Measurements from ENCODE around the gene AKIRIN2. TPM values are rescaled to one million over a fixed set of nuclear protein-coding genes. Genes with fewer than 3 reads are reported as not detected.
"Not testable (repeated sequence)": the region's sequence is repeated elsewhere in the genome, so short reads cannot be mapped to it uniquely, and the experiment has no call there.

Gene AKIRIN2
- total and polyA plus RNA-seq, 7 experiments from 2014 or later: 28.8 to 197 (median 54.6) TPM

GRCh38 chr6:87700397-87701343 is 1.4 kb downstream of the AKIRIN2 start:
- Histone ChIP-seq H3K36me3 (ENCODE audit: control insufficient read depth in 2 of 3, insufficient read depth in 3 of 3, low read length in 3 of 3) (peaks cover 0 to 9% (median 3%) of the 10 kb centered on the region in 3 experiments), H3K9me3 (ENCODE audit: control insufficient read depth in 2 of 3, low read length in 3 of 3) (no peaks in the 10 kb centered on the region), H3K4me1 (ENCODE audit: control insufficient read depth in 2 of 2, insufficient read depth in 2 of 2, low read length in 2 of 2) (peaks cover 6 to 18% of the 10 kb centered on the region in 2 donors), H3K27ac (ENCODE audit: low read depth, low read length) (peak overlapping the region; percentile 93), H3K4me3 (ENCODE audit: low read length) (peak overlapping the region; percentile 80), H3K27me3 (ENCODE audit: control insufficient read depth in 2 of 2, insufficient read depth in 2 of 2, low read length in 2 of 2) (no peaks in the 10 kb centered on the region)
- H3K27ac Mint-ChIP-seq: peak overlapping the region; percentile 89 to 97 (median 94)
- H3K4me1 Mint-ChIP-seq: peaks cover 32 to 52% (median 47%) of the 10 kb centered on the region in 7 donors
- peak in 3 of 9 donors; percentile 11 to 20 (median 12) for DNase-seq
- H3K27me3 Mint-ChIP-seq: no peaks in the 10 kb centered on the region
- H3K9me3 Mint-ChIP-seq: no peaks in the 10 kb centered on the region
- peak overlapping the region; percentile 92 to 98 (median 96) for H3K4me3 Mint-ChIP-seq
- peak; percentile 9 for ATAC-seq
- H3K36me3 Mint-ChIP-seq: peaks cover 0 to 16% (median 0%) of the 10 kb centered on the region in 5 donors
- intact Hi-C loops (cut with micrococcal nuclease): loop anchor here (1.0 to 10.0 kb wide), 9 partner anchors 8 to 1652 kb away; partner anchors contain the start of genes CFAP206 (in 1 of the 2) and UBE2J1 (in 1 of the 2)
- POLR2A ChIA-PET: interaction anchor here (0.6 to 2.8 kb wide), 9 partner anchors 10 to 1380 kb away, joined by 3 to 44 read pairs (median 3); partner anchors contain the start of genes ORC3, PNRC1, RARS2 and SLC35A1
- CTCF ChIA-PET: interaction anchor here (0.5 to 0.6 kb wide), 3 partner anchors 34 to 60 kb away, joined by 3 read pairs; no protein-coding TSS in a partner anchor

- CTCF ChIA-PET: interaction anchor here (0.6 kb wide), 2 partner anchors 42 to 59 kb away, joined by 3 to 5 read pairs; no protein-coding TSS in a partner anchor
- H3K4me3 ChIP-seq (ENCODE audit: low read length): peak overlapping the region; percentile 80
- peaks cover 14 to 26% of the 10 kb centered on the region in 2 donors for H3K4me1 ChIP-seq (ENCODE audit: control insufficient read depth in 2 of 2, insufficient read depth in 2 of 2, low read length in 2 of 2)
- Mint-ChIP-seq H3K27ac (peak overlapping the region in 7 of 9 donors; percentile 4 to 95 (median 63)), H3K36me3 (peaks cover 0 to 16% (median 0%) of the 10 kb centered on the region in 5 donors), H3K27me3 (no peaks in the 10 kb centered on the region), H3K4me1 (peaks cover 35 to 56% (median 52%) of the 10 kb centered on the region in 7 donors), H3K9me3 (no peaks in the 10 kb centered on the region), H3K4me3 (peak overlapping the region; percentile 92 to 98 (median 96))
- DNase-seq (no peak), ATAC-seq (no peak)
- intact Hi-C loops (cut with micrococcal nuclease): loop anchor here in 1 of 2 donors (2.0 kb wide), 3 partner anchors 21 to 207 kb away; no protein-coding TSS in a partner anchor
- no peaks in the 10 kb centered on the region for H3K9me3 ChIP-seq (ENCODE audit: control insufficient read depth in 2 of 3, low read length in 3 of 3)
- no peaks in the 10 kb centered on the region for H3K27me3 ChIP-seq (ENCODE audit: control insufficient read depth in 2 of 2, insufficient read depth in 2 of 2, low read length in 2 of 2)
- POLR2A ChIA-PET: interaction anchor here (0.6 to 1.6 kb wide), 7 partner anchors 9 to 1381 kb away, joined by 3 to 5 read pairs (median 3); partner anchors contain the start of genes ORC3, PNRC1 and RARS2
- H3K36me3 ChIP-seq (ENCODE audit: control insufficient read depth in 2 of 3, insufficient read depth in 3 of 3, low read length in 3 of 3): peaks cover 0 to 9% (median 3%) of the 10 kb centered on the region in 3 experiments
- H3K27ac ChIP-seq (ENCODE audit: low read depth, low read length): peak overlapping the region; percentile 93
Observed at GRCh38 chr6:87699576-87699975, 2.5 kb downstream of the AKIRIN2 start.

GRCh38 chr6:87698547-87699006 is 3.5 kb downstream of the AKIRIN2 start:
- no peaks in the 10 kb centered on the region for H3K27me3 ChIP-seq (ENCODE audit: control insufficient read depth in 2 of 2, insufficient read depth in 2 of 2, low read length in 2 of 2)
- no peaks in the 10 kb centered on the region for H3K9me3 ChIP-seq (ENCODE audit: control insufficient read depth in 2 of 3, low read length in 3 of 3)
- Mint-ChIP-seq H3K27ac (peak overlapping the region in 8 of 9 donors; percentile 4 to 92 (median 55)), H3K36me3 (peaks cover 0 to 16% (median 3%) of the 10 kb centered on the region in 5 donors), H3K9me3 (no peaks in the 10 kb centered on the region), H3K4me1 (peaks cover 40 to 66% (median 62%) of the 10 kb centered on the region in 7 donors), H3K4me3 (peak overlapping the region; percentile 92 to 98 (median 96)), H3K27me3 (no peaks in the 10 kb centered on the region)
- peaks cover 14 to 36% of the 10 kb centered on the region in 2 donors for H3K4me1 ChIP-seq (ENCODE audit: control insufficient read depth in 2 of 2, insufficient read depth in 2 of 2, low read length in 2 of 2)
- POLR2A ChIA-PET: interaction anchor here (0.6 to 1.6 kb wide), 6 partner anchors 11 to 543 kb away, joined by 3 to 5 read pairs (median 4); partner anchors contain the start of genes ORC3, RARS2 and ZNF292
- intact Hi-C loops (cut with micrococcal nuclease): loop anchor here in 1 of 2 donors (2.0 kb wide), 3 partner anchors 20 to 208 kb away; no protein-coding TSS in a partner anchor
- ATAC-seq (no peak), DNase-seq (no peak)
- peak overlapping the region; percentile 93 for H3K27ac ChIP-seq (ENCODE audit: low read depth, low read length)
- H3K36me3 ChIP-seq (ENCODE audit: control insufficient read depth in 2 of 3, insufficient read depth in 3 of 3, low read length in 3 of 3): peaks cover 0 to 9% (median 3%) of the 10 kb centered on the region in 3 experiments
- CTCF ChIA-PET: no interaction called here
- H3K4me3 ChIP-seq (ENCODE audit: low read length): peak overlapping the region; percentile 80

GRCh38 chr6:87697581-87698546 is 4.2 kb downstream of the AKIRIN2 start:
- peak in 3 of 9 donors; percentile 7 to 13 (median 9) for DNase-seq
- intact Hi-C loops (cut with micrococcal nuclease): loop anchor here in 1 of 2 donors (2.0 kb wide), 3 partner anchors 19 to 209 kb away; no protein-coding TSS in a partner anchor

GRCh38 chr6:87696817-87697216 is 5.2 kb downstream of the AKIRIN2 start:
- intact Hi-C loops (cut with micrococcal nuclease); CTCF ChIA-PET: not testable (repeated sequence)
- peaks cover 20 to 33% of the 10 kb centered on the region in 2 donors for H3K4me1 ChIP-seq (ENCODE audit: control insufficient read depth in 2 of 2, insufficient read depth in 2 of 2, low read length in 2 of 2)

More at GRCh38 chr6:87697581-87698546, 4.2 kb downstream of the AKIRIN2 start:
- peaks cover 47 to 72% (median 61%) of the 10 kb centered on the region in 7 donors for H3K4me1 Mint-ChIP-seq
- Histone ChIP-seq H3K9me3 (ENCODE audit: control insufficient read depth in 2 of 3, low read length in 3 of 3) (no peaks in the 10 kb centered on the region), H3K27me3 (ENCODE audit: control insufficient read depth in 2 of 2, insufficient read depth in 2 of 2, low read length in 2 of 2) (no peaks in the 10 kb centered on the region), H3K27ac (ENCODE audit: low read depth, low read length) (peak overlapping the region; percentile 93), H3K4me3 (ENCODE audit: low read length) (peak overlapping the region; percentile 80), H3K36me3 (ENCODE audit: control insufficient read depth in 2 of 3, insufficient read depth in 3 of 3, low read length in 3 of 3) (peaks cover 0 to 9% (median 3%) of the 10 kb centered on the region in 3 experiments), H3K4me1 (ENCODE audit: control insufficient read depth in 2 of 2, insufficient read depth in 2 of 2, low read length in 2 of 2) (peaks cover 14 to 35% of the 10 kb centered on the region in 2 donors)
- H3K36me3 Mint-ChIP-seq: peaks cover 0 to 16% (median 3%) of the 10 kb centered on the region in 5 donors
- H3K4me3 Mint-ChIP-seq: peak overlapping the region; percentile 48 to 98 (median 96)
- ChIA-PET CTCF (no interaction called here), POLR2A (interaction anchor here (0.5 to 1.3 kb wide), 10 partner anchors 10 to 1263 kb away, joined by 3 to 5 read pairs (median 4); partner anchors contain the start of genes ORC3, RARS2 and ZNF292)
- peak overlapping the region in 8 of 9 donors; percentile 17 to 86 (median 76) for H3K27ac Mint-ChIP-seq
- H3K9me3 Mint-ChIP-seq: no peaks in the 10 kb centered on the region
- H3K27me3 Mint-ChIP-seq: no peaks in the 10 kb centered on the region
- no peak for ATAC-seq

More at GRCh38 chr6:87696817-87697216, 5.2 kb downstream of the AKIRIN2 start:
- Mint-ChIP-seq H3K36me3 (peaks cover 0 to 16% (median 3%) of the 10 kb centered on the region in 5 donors), H3K27ac (peak overlapping the region in 2 of 9 donors; percentile 33 to 65), H3K4me1 (peaks cover 48 to 74% (median 64%) of the 10 kb centered on the region in 7 donors), H3K4me3 (peak overlapping the region in 3 of 10 donors; percentile 30 to 96 (median 92))
- not testable (repeated sequence) for H3K4me3 ChIP-seq (ENCODE audit: low read length); H3K27ac ChIP-seq (ENCODE audit: low read depth, low read length); H3K27me3 Mint-ChIP-seq; H3K9me3 ChIP-seq (ENCODE audit: control insufficient read depth in 2 of 3, low read length in 3 of 3); H3K27me3 ChIP-seq (ENCODE audit: control insufficient read depth in 2 of 2, insufficient read depth in 2 of 2, low read length in 2 of 2); DNase-seq; H3K36me3 ChIP-seq (ENCODE audit: control insufficient read depth in 2 of 3, insufficient read depth in 3 of 3, low read length in 3 of 3); ATAC-seq; H3K9me3 Mint-ChIP-seq
- POLR2A ChIA-PET: interaction anchor here (0.6 kb wide), 3 partner anchors 45 to 239 kb away, joined by 3 to 4 read pairs (median 4); no protein-coding TSS in a partner anchor

Data from naive thymus-derived CD4-positive, alpha-beta T cell (primary cell).